GM23338 (cell line): ENCODE data around the gene TOP2A. TPM values are rescaled to one million over a fixed set of nuclear protein-coding genes. Genes with fewer than 3 reads are reported as not detected.

Source experiments
- ATAC-seq: fragments of 200-7000 bp; cut with Tn5 transposase; 3 replicates; pipeline ENCODE4 v1.9.1; 2020
- DNase-seq: peaks from one replicate; pipeline ENCODE4 v3.0.0-alpha.2; 2015; ENCODE audit warnings: low spot score
- H2AFZ ChIP-seq: fragments of 200-600 bp; sonication (generic); 2 replicates; pipeline ENCODE4 v1.8.0; 2016; ENCODE audit warnings: antibody characterized with exemption, mild to moderate bottlenecking, moderate library complexity
- H3F3A ChIP-seq: fragments of 200-600 bp; sonication (generic); replicated peaks from 2 replicates; pipeline ENCODE4 v1.8.0; 2017; ENCODE audit warnings: antibody characterized with exemption, mixed run types, low read depth
- H3K27ac ChIP-seq: fragments of 200-600 bp; sonication (generic); 2 replicates; pipeline ENCODE4 v1.6.1; 2016; ENCODE audit warnings: low read depth
- H3K27me3 ChIP-seq: fragments of 200-600 bp; sonication (generic); 2 replicates; pipeline ENCODE4 v1.8.0; 2016; ENCODE audit warnings: mild to moderate bottlenecking, mixed run types, moderate library complexity; ENCODE audit not compliant: insufficient read depth
- H3K36me3 ChIP-seq: fragments of 200-600 bp; sonication (generic); 2 replicates; pipeline ENCODE4 v1.8.0; 2016; ENCODE audit warnings: mild to moderate bottlenecking; ENCODE audit not compliant: insufficient read depth
- H3K4me1 ChIP-seq: fragments of 200-600 bp; sonication (generic); 2 replicates; pipeline ENCODE4 v1.8.0; 2016; ENCODE audit warnings: mild to moderate bottlenecking, moderate library complexity; ENCODE audit not compliant: insufficient read depth
- H3K4me2 ChIP-seq: fragments of 200-600 bp; sonication (generic); 2 replicates; pipeline ENCODE4 v1.7.1; 2017; ENCODE audit warnings: mixed run types
- H3K4me3 ChIP-seq: fragments of 200-600 bp; sonication (generic); 2 replicates; pipeline ENCODE4 v1.6.1; 2016; ENCODE audit warnings: mixed run types
- H3K79me2 ChIP-seq: fragments of 200-600 bp; sonication (generic); replicated peaks from 2 replicates; pipeline ENCODE4 v1.8.0; 2017; ENCODE audit warnings: mild to moderate bottlenecking; ENCODE audit not compliant: insufficient read depth
- H3K9me2 ChIP-seq: fragments of 200-600 bp; sonication (generic); 2 replicates; pipeline ENCODE4 v1.8.0; 2017; ENCODE audit not compliant: insufficient read depth
- H4K20me1 ChIP-seq: fragments of 200-600 bp; sonication (generic); replicated peaks from 2 replicates; pipeline ENCODE4 v1.8.0; 2017; ENCODE audit warnings: mild to moderate bottlenecking; ENCODE audit not compliant: insufficient read depth
- H3K27ac Mint-ChIP-seq: 2 replicates; pipeline ENCODE4 v1.8.0; 2020; ENCODE audit warnings: inconsistent platforms, mild to moderate bottlenecking, moderate library complexity, mixed read lengths
- H3K27me3 Mint-ChIP-seq: 3 replicates; pipeline ENCODE4 v1.8.0; 2022; ENCODE audit warnings: low read depth, mild to moderate bottlenecking, moderate library complexity, mixed read lengths, inconsistent platforms; ENCODE audit not compliant: insufficient read depth, poor library complexity
- H3K36me3 Mint-ChIP-seq: 3 replicates; pipeline ENCODE4 v1.8.0; 2021; ENCODE audit warnings: low read depth, mild to moderate bottlenecking, inconsistent platforms, moderate library complexity, mixed read lengths
- H3K4me1 Mint-ChIP-seq: 3 replicates; pipeline ENCODE4 v1.8.0; 2020; ENCODE audit warnings: mild to moderate bottlenecking, inconsistent platforms, mixed read lengths
- H3K4me3 Mint-ChIP-seq: 3 replicates; pipeline ENCODE4 v1.8.0; 2021; ENCODE audit warnings: moderate library complexity, mild to moderate bottlenecking, inconsistent platforms, mixed read lengths
- H3K9me3 Mint-ChIP-seq: 3 replicates; pipeline ENCODE4 v1.8.0; 2020; ENCODE audit warnings: moderate library complexity, mild to moderate bottlenecking, inconsistent platforms, mixed read lengths
- CREB1 ChIP-seq: fragments of 250-450 bp; sonication (Bioruptor Pico); IDR thresholded peaks from 2 replicates; pipeline ENCODE4 v1.5.0; 2020; ENCODE audit warnings: low read depth, mild to moderate bottlenecking, moderate library complexity
- EZH2phosphoT487 ChIP-seq: fragments of 200-600 bp; sonication (generic); IDR thresholded peaks from one replicate; pipeline ENCODE4 v1.8.1; 2018; ENCODE audit warnings: antibody characterized with exemption; ENCODE audit not compliant: unreplicated experiment
- POLR2AphosphoS5 ChIP-seq: IDR thresholded peaks from 2 replicates; pipeline ENCODE4 v1.6.1; 2016; ENCODE audit warnings: antibody characterized with exemption, low read depth
- ZNF114 ChIP-seq: fragments of 250-450 bp; sonication (Bioruptor Pico); IDR thresholded peaks from 2 replicates; pipeline ENCODE4 v1.5.0; 2020; ENCODE audit warnings: mild to moderate bottlenecking, moderate library complexity
- ZNF331 ChIP-seq: fragments of 250-450 bp; sonication (Bioruptor Pico); IDR thresholded peaks from 2 replicates; pipeline ENCODE4 v1.5.0; 2020; ENCODE audit warnings: low read depth, mild to moderate bottlenecking, moderate library complexity
- ZNF462 ChIP-seq: fragments of 250-450 bp; sonication (Bioruptor Pico); IDR thresholded peaks from 2 replicates; pipeline ENCODE4 v1.5.0; 2020; ENCODE audit warnings: mild to moderate bottlenecking, moderate library complexity
- polyA plus RNA-seq: library from polyadenylated mRNA; unstranded; fragments of >200 nt; fragmentation: Nextera tagmentation; extraction: Ambion mirVana; gene quantifications from 2 replicates; pipeline ENCODE4 v1.2.1, GENCODE V29; 2016
- total RNA-seq: library from RNA; depleted of rRNA; stranded (reverse); fragments of >200 nt; shearing (Covaris generic); gene quantifications from 2 replicates; pipeline ENCODE4 v1.2.3, GENCODE V29; 2014
- TF ChIP-seq, protein P1 (sequence below): IDR thresholded peaks from 2 replicates; pipeline ENCODE4 v1.6.1; 2016; ENCODE audit warnings: antibody characterized with exemption
- TF ChIP-seq, protein P2 (sequence below): IDR thresholded peaks from one replicate; pipeline ENCODE4 v1.6.1; 2018; ENCODE audit warnings: antibody characterized with exemption; ENCODE audit not compliant: unreplicated experiment

TOP2A gene
- total and polyA plus RNA-seq, 2 experiments from 2014 or later: 263 to 442 TPM

GRCh38 chr17:40452921-40453378 is 35.3 kb upstream of the TOP2A start:
- H3K4me2 ChIP-seq: no peak overlapping the region
- no peaks in the 10 kb centered on the region for H3F3A ChIP-seq
- H4K20me1 ChIP-seq: no peaks in the 10 kb centered on the region
- no peak overlapping the region for H3K27ac ChIP-seq
- no peaks in the 10 kb centered on the region for H3K27me3 ChIP-seq
- Mint-ChIP-seq H3K9me3 (no peaks in the 10 kb centered on the region), H3K36me3 (peaks cover 53% of the 10 kb centered on the region), H3K27me3 (peaks cover 19% of the 10 kb centered on the region), H3K27ac (no peak overlapping the region), H3K4me3 (no peak overlapping the region), H3K4me1 (peaks cover 20% of the 10 kb centered on the region)
- H3K36me3 ChIP-seq: peaks cover 7% of the 10 kb centered on the region; the same call in 1 of the 2 replicates
- no peak overlapping the region for H3K4me3 ChIP-seq
- no peak for ATAC-seq
- no peak overlapping the region for H2AFZ ChIP-seq
- no peak for DNase-seq
- H3K79me2 ChIP-seq: peaks cover 29% of the 10 kb centered on the region
- H3K4me1 ChIP-seq: peaks cover 6% of the 10 kb centered on the region
- no peak for TF ChIP-seq EZH2phosphoT487
- TF ChIP-seq ZNF114: no peak
- TF ChIP-seq POLR2AphosphoS5: no peak
- TF ChIP-seq ZNF331 (CRISPR knock-in tag): no peak
- H3K9me2 ChIP-seq: no peaks in the 10 kb centered on the region

- H3K4me1 Mint-ChIP-seq: peaks cover 18% of the 10 kb centered on the region
- H3K4me1 ChIP-seq: no peaks in the 10 kb centered on the region
- peaks cover 49% of the 10 kb centered on the region for H3K36me3 Mint-ChIP-seq
- H3F3A ChIP-seq: no peaks in the 10 kb centered on the region
- H3K4me3 Mint-ChIP-seq: no peak overlapping the region
- H3K27ac ChIP-seq: no peak overlapping the region
- H3K79me2 ChIP-seq: peaks cover 36% of the 10 kb centered on the region
- H3K9me3 Mint-ChIP-seq: no peaks in the 10 kb centered on the region
- H4K20me1 ChIP-seq: no peaks in the 10 kb centered on the region
- no peak for ATAC-seq
- no peak for TF ChIP-seq ZNF331 (CRISPR knock-in tag)
- TF ChIP-seq EZH2phosphoT487: no peak
- TF ChIP-seq, protein P1, sequence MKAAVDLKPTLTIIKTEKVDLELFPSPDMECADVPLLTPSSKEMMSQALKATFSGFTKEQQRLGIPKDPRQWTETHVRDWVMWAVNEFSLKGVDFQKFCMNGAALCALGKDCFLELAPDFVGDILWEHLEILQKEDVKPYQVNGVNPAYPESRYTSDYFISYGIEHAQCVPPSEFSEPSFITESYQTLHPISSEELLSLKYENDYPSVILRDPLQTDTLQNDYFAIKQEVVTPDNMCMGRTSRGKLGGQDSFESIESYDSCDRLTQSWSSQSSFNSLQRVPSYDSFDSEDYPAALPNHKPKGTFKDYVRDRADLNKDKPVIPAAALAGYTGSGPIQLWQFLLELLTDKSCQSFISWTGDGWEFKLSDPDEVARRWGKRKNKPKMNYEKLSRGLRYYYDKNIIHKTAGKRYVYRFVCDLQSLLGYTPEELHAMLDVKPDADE: no peak
- TF ChIP-seq ZNF462 (CRISPR knock-in tag): no peak
- no peak for TF ChIP-seq CREB1
- TF ChIP-seq, protein P2, sequence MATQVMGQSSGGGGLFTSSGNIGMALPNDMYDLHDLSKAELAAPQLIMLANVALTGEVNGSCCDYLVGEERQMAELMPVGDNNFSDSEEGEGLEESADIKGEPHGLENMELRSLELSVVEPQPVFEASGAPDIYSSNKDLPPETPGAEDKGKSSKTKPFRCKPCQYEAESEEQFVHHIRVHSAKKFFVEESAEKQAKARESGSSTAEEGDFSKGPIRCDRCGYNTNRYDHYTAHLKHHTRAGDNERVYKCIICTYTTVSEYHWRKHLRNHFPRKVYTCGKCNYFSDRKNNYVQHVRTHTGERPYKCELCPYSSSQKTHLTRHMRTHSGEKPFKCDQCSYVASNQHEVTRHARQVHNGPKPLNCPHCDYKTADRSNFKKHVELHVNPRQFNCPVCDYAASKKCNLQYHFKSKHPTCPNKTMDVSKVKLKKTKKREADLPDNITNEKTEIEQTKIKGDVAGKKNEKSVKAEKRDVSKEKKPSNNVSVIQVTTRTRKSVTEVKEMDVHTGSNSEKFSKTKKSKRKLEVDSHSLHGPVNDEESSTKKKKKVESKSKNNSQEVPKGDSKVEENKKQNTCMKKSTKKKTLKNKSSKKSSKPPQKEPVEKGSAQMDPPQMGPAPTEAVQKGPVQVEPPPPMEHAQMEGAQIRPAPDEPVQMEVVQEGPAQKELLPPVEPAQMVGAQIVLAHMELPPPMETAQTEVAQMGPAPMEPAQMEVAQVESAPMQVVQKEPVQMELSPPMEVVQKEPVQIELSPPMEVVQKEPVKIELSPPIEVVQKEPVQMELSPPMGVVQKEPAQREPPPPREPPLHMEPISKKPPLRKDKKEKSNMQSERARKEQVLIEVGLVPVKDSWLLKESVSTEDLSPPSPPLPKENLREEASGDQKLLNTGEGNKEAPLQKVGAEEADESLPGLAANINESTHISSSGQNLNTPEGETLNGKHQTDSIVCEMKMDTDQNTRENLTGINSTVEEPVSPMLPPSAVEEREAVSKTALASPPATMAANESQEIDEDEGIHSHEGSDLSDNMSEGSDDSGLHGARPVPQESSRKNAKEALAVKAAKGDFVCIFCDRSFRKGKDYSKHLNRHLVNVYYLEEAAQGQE: no peak
- no peak for DNase-seq
- H3K4me3 ChIP-seq: no peak overlapping the region
- no peak overlapping the region for H3K27ac Mint-ChIP-seq
- H3K9me2 ChIP-seq: no peaks in the 10 kb centered on the region
- peaks cover 7% of the 10 kb centered on the region; the same call in 1 of the 2 replicates for H3K36me3 ChIP-seq
- no peak overlapping the region for H2AFZ ChIP-seq
- H3K27me3 Mint-ChIP-seq: peaks cover 12% of the 10 kb centered on the region
- H3K27me3 ChIP-seq: no peaks in the 10 kb centered on the region
- H3K4me2 ChIP-seq: no peak overlapping the region
Measured at GRCh38 chr17:40452216-40452787, 34.6 kb upstream of the TOP2A start.
